IMR-90 (cell line): Measurements from ENCODE around the gene COL8A1. TPM values are rescaled to one million over a fixed set of nuclear protein-coding genes. Genes with fewer than 3 reads are reported as not detected.

ENCODE experiments used
- ATAC-seq: fragments of 200-7000 bp; cut with Tn5 transposase; 2 replicates; pipeline ENCODE4 v1.9.1; 2020; ENCODE audit warnings: low read depth, mild to moderate bottlenecking, moderate library complexity
- BruUV-seq: library from RNA; stranded (reverse); fragments of 400-500 nt; replicated peaks from 2 replicates; lab custom pipeline; 2021; lab: Mats Ljungman, UMichigan
- CTCF ChIA-PET: fragments of 300-600 bp; formaldehyde crosslinking; extraction: SDS; loops from one replicate; lab custom pipeline; 2021; ENCODE audit warnings: antibody characterized with exemption; lab: Yijun Ruan, JAX
- POLR2A ChIA-PET: fragments of 300-600 bp; sonication (Branson Sonifier 250); formaldehyde crosslinking; loops from one replicate; lab custom pipeline; 2022; ENCODE audit warnings: antibody characterized with exemption; ENCODE audit not compliant: unreplicated experiment; lab: Charles Lee
- DNase-seq: peaks from one replicate; pipeline ENCODE4 v3.0.0; 2013
- H2AFZ ChIP-seq: replicated peaks from 2 replicates; pipeline ENCODE3; 2013; ENCODE audit warnings: low read length, mild to moderate bottlenecking; ENCODE audit not compliant: poor library complexity
- H2AK5ac ChIP-seq: 2 replicates; pipeline ENCODE4 v1.6.1; 2013; ENCODE audit warnings: low read depth, low read length, inconsistent platforms
- H2AK9ac ChIP-seq: replicated peaks from 2 replicates; pipeline ENCODE3; 2013; ENCODE audit warnings: mild to moderate bottlenecking, low read depth, low read length, moderate library complexity; ENCODE audit not compliant: poor library complexity
- H2BK120ac ChIP-seq: 2 replicates; pipeline ENCODE4 v1.6.1; 2013; ENCODE audit warnings: low read depth, low read length, inconsistent platforms
- H2BK15ac ChIP-seq: 3 replicates; pipeline ENCODE4 v1.6.1; 2013; ENCODE audit warnings: low read depth, low read length, inconsistent platforms
- H2BK20ac ChIP-seq: 2 replicates; pipeline ENCODE4 v1.6.1; 2013; ENCODE audit warnings: low read depth, mild to moderate bottlenecking, inconsistent platforms, low read length, moderate library complexity
- H2BK5ac ChIP-seq: 2 replicates; pipeline ENCODE4 v1.6.1; 2013; ENCODE audit warnings: mild to moderate bottlenecking, low read depth, low read length, inconsistent platforms; ENCODE audit not compliant: poor library complexity, severe bottlenecking
- H3K14ac ChIP-seq: replicated peaks from 2 replicates; pipeline ENCODE4 v1.6.1; 2013; ENCODE audit warnings: low read depth, low read length, inconsistent platforms
- H3K18ac ChIP-seq: 2 replicates; pipeline ENCODE4 v1.6.1; 2013; ENCODE audit warnings: low read depth, low read length, control low read depth
- H3K23ac ChIP-seq: 2 replicates; pipeline ENCODE4 v1.6.1; 2013; ENCODE audit warnings: low read depth, low read length, inconsistent platforms
- H3K27ac ChIP-seq: 2 replicates; pipeline ENCODE4 v1.5.1; 2013; ENCODE audit warnings: mild to moderate bottlenecking, control low read depth, low read length; ENCODE audit not compliant: insufficient read depth
- H3K27me3 ChIP-seq: 2 replicates; pipeline ENCODE4 v1.6.1; 2013; ENCODE audit warnings: low read length; ENCODE audit not compliant: control insufficient read depth, insufficient read depth
- H3K36me3 ChIP-seq: 2 replicates; pipeline ENCODE4 v1.6.1; 2013; ENCODE audit warnings: low read length, mixed read lengths; ENCODE audit not compliant: control insufficient read depth, insufficient read depth
- H3K4ac ChIP-seq: 2 replicates; pipeline ENCODE4 v1.6.1; 2013; ENCODE audit warnings: low read depth, low read length, inconsistent platforms
- H3K4me1 ChIP-seq: 2 replicates; pipeline ENCODE4 v1.6.1; 2013; ENCODE audit warnings: low read length, mixed read lengths; ENCODE audit not compliant: control insufficient read depth, insufficient read depth
- H3K4me2 ChIP-seq: 2 replicates; pipeline ENCODE4 v1.6.1; 2013; ENCODE audit warnings: low read depth, mild to moderate bottlenecking, control low read depth, low read length, moderate library complexity
- H3K4me3 ChIP-seq: 2 replicates; pipeline ENCODE4 v1.5.1; 2013; ENCODE audit warnings: low read depth, mild to moderate bottlenecking, control low read depth, low read length, moderate library complexity; ENCODE audit not compliant: insufficient read depth
- H3K56ac ChIP-seq: 2 replicates; pipeline ENCODE4 v1.6.1; 2013; ENCODE audit warnings: low read length, inconsistent platforms; ENCODE audit not compliant: insufficient read depth; ENCODE audit errors: extremely low read depth
- H3K79me1 ChIP-seq, 2 experiments: 2 replicates each; pipeline ENCODE4 v1.6.1; 2013; ENCODE audit warnings: low read length in 2 of 2, inconsistent platforms in 1 of 2, low read depth in 1 of 2
- H3K9ac ChIP-seq: 2 replicates; pipeline ENCODE4 v1.6.1; 2013; ENCODE audit warnings: low read depth, low read length, control low read depth
- H3K9me1 ChIP-seq: 2 replicates; pipeline ENCODE4 v1.6.1; 2013; ENCODE audit warnings: low read length, inconsistent platforms; ENCODE audit not compliant: insufficient read depth
- H3K9me3 ChIP-seq: 2 replicates; pipeline ENCODE4 v1.6.1; 2013; ENCODE audit warnings: low read length; ENCODE audit not compliant: control insufficient read depth, insufficient read depth
- H4K20me1 ChIP-seq: 2 replicates; pipeline ENCODE4 v1.6.1; 2013; ENCODE audit warnings: low read length, inconsistent platforms; ENCODE audit not compliant: insufficient read depth
- H4K5ac ChIP-seq: 2 replicates; pipeline ENCODE4 v1.6.1; 2013; ENCODE audit warnings: mild to moderate bottlenecking, low read depth, low read length, control low read depth
- H4K8ac ChIP-seq, 2 experiments: 2 replicates each; pipeline ENCODE4 v1.6.1; 2013; ENCODE audit warnings: low read depth in 2 of 2, low read length in 2 of 2, control low read depth in 1 of 2, inconsistent platforms in 1 of 2
- H4K91ac ChIP-seq: 2 replicates; pipeline ENCODE4 v1.6.1; 2013; ENCODE audit warnings: low read depth, low read length, inconsistent platforms; ENCODE audit not compliant: insufficient read depth
- BHLHE40 ChIP-seq: fragments of 150-350 bp; IDR thresholded peaks from 2 replicates; pipeline ENCODE4 v1.6.1; 2016; ENCODE audit warnings: mild to moderate bottlenecking, low read depth, low read length
- CEBPB ChIP-seq: IDR thresholded peaks from 2 replicates; pipeline ENCODE4 v1.6.1; 2012; ENCODE audit warnings: low read depth, low read length, improper control_type of control experiment
- CHD1 ChIP-seq: IDR thresholded peaks from 2 replicates; pipeline ENCODE4 v1.6.1; 2012; ENCODE audit warnings: low read depth, low read length, improper control_type of control experiment
- CTCF ChIP-seq: conservative IDR thresholded peaks from 2 replicates; pipeline ENCODE4 v1.5.1; 2012; ENCODE audit warnings: mild to moderate bottlenecking, low read depth, low read length, improper control_type of control experiment
- FOS ChIP-seq: fragments of 150-350 bp; IDR thresholded peaks from 2 replicates; pipeline ENCODE4 v1.6.1; 2016; ENCODE audit warnings: low read depth, low read length
- MAFK ChIP-seq: IDR thresholded peaks from 2 replicates; pipeline ENCODE4 v1.6.1; 2012; ENCODE audit warnings: low read depth, low read length, improper control_type of control experiment
- MAZ ChIP-seq: IDR thresholded peaks from 2 replicates; pipeline ENCODE4 v1.6.1; 2012; ENCODE audit warnings: low read depth, mild to moderate bottlenecking, low read length, improper control_type of control experiment, moderate library complexity, borderline replicate concordance
- MXI1 ChIP-seq: IDR thresholded peaks from 2 replicates; pipeline ENCODE4 v1.6.1; 2012; ENCODE audit warnings: low read depth, mild to moderate bottlenecking, low read length, moderate library complexity, borderline replicate concordance
- NFE2L2 ChIP-seq: fragments of 150-350 bp; IDR thresholded peaks from 2 replicates; pipeline ENCODE4 v1.6.1; 2016; ENCODE audit warnings: low read depth, mild to moderate bottlenecking, low read length
- POLR2A ChIP-seq: IDR thresholded peaks from 2 replicates; pipeline ENCODE4 v1.6.1; 2012; ENCODE audit warnings: mild to moderate bottlenecking, low read depth, low read length
- RAD21 ChIP-seq: IDR thresholded peaks from 2 replicates; pipeline ENCODE4 v1.6.1; 2012; ENCODE audit warnings: low read length, improper control_type of control experiment
- RCOR1 ChIP-seq: IDR thresholded peaks from 2 replicates; pipeline ENCODE4 v1.6.1; 2012; ENCODE audit warnings: mild to moderate bottlenecking, low read length, improper control_type of control experiment; ENCODE audit not compliant: insufficient replicate concordance
- RFX5 ChIP-seq: IDR thresholded peaks from 2 replicates; pipeline ENCODE4 v1.8.0; 2012; ENCODE audit warnings: low read depth, mild to moderate bottlenecking, low read length, moderate library complexity
- SMC3 ChIP-seq: fragments of 150-350 bp; IDR thresholded peaks from 2 replicates; pipeline ENCODE4 v1.6.1; 2016; ENCODE audit warnings: low read depth, mild to moderate bottlenecking, antibody characterized with exemption, low read length, moderate library complexity
- WGBS, 2 experiments: methylation state at CpG; one replicate each; pipeline versions ENCODE4 v1.1.5 to v1.1.7; 2013; ENCODE audit warnings: missing lambda C conversion rate in 2 of 2; ENCODE audit not compliant: insufficient read length in 1 of 2; ENCODE audit errors: extremely low coverage in 2 of 2; 5-methylcytosine and 5-hydroxymethylcytosine counted together
- dilution Hi-C: fragments of 300-500 bp; cut with HindIII; formaldehyde crosslinking; loops from one replicate; pipeline ENCODE4 v1.14.3; 2018; ENCODE audit warnings: low sequenced_read_pairs; ENCODE audit not compliant: unreplicated experiment
- in situ Hi-C: fragments of 300-500 bp; cut with MboI; formaldehyde crosslinking; loops from 3 replicates; pipeline ENCODE4 v1.14.3; 2019; ENCODE audit warnings: low sequenced_read_pairs, inconsistent platforms, mixed read lengths
- intact Hi-C: fragments of 100-400 bp; cut with micrococcal nuclease; formaldehyde crosslinking; loops from 2 replicates; pipeline ENCODE4 v1.10.0; 2022
- polyA plus RNA-seq, 3 experiments: library from polyadenylated mRNA; depleted of rRNA; stranded (reverse); fragments of >200 nt; gene quantifications; 2 replicates each; pipeline ENCODE4 v1.2.3, GENCODE V29; 2012; ENCODE audit warnings: low replicate concordance in 1 of 3
- total RNA-seq: library from RNA; depleted of rRNA; stranded (reverse); fragments of >200 nt; gene quantifications from 2 replicates; pipeline ENCODE4 v1.2.3, GENCODE V29; 2012
- TF ChIP-seq, protein P1 (sequence below): fragments of 150-350 bp; IDR thresholded peaks from 2 replicates; pipeline ENCODE4 v1.6.1; 2017; ENCODE audit warnings: mild to moderate bottlenecking, antibody characterized with exemption, low read length, low read depth
- TF ChIP-seq, protein P2 (sequence below): fragments of 150-350 bp; IDR thresholded peaks from 2 replicates; pipeline ENCODE4 v1.6.1; 2016; ENCODE audit warnings: low read depth, mild to moderate bottlenecking, low read length, moderate library complexity, borderline replicate concordance

The COL8A1 gene
- total and polyA plus RNA-seq, 2 of the 4 experiments (the other 2 are of a cell fraction): 119 to 151 TPM

- Histone ChIP-seq H3K18ac (no peak overlapping the region), H4K91ac (no peak overlapping the region), H3K23ac (no peak overlapping the region), H3K79me1 (peaks cover 29 to 57% of the 10 kb centered on the region in 2 experiments), H3K27me3 (no peaks in the 10 kb centered on the region), H4K5ac (no peak overlapping the region), H2AFZ (no peak overlapping the region), H2BK20ac (no peak overlapping the region), H2BK120ac (no peak overlapping the region), H3K27ac (no peak overlapping the region), H3K4me1 (peaks cover 2% of the 10 kb centered on the region; the same call in 1 of the 2 replicates), H4K20me1 (no peaks in the 10 kb centered on the region), H3K9ac (no peak overlapping the region), H4K8ac (no peak overlapping the region), H3K4me2 (no peak overlapping the region), H2AK9ac (no peak overlapping the region), H3K36me3 (no peaks in the 10 kb centered on the region), H3K9me1 (peaks cover 6% of the 10 kb centered on the region; the same call in 1 of the 2 replicates), H2AK5ac (no peak overlapping the region), H3K4me3 (no peak overlapping the region), H2BK5ac (no peak overlapping the region), H3K56ac (no peak overlapping the region), H3K14ac (no peak overlapping the region), H3K4ac (no peak overlapping the region), H3K9me3 (no peaks in the 10 kb centered on the region), H2BK15ac (no peak overlapping the region)
- ChIA-PET CTCF (no interaction called here), POLR2A (no interaction called here)
- WGBS, 2 experiments: no CpG with 5 or more reads among the region's 3 CpGs
- no TSS peak for BruUV-seq
- dilution Hi-C loops (no loop called here), intact Hi-C loops (loop anchor here (10.0 kb wide), 1 partner anchor 548 kb away; no protein-coding TSS in a partner anchor), in situ Hi-C loops (loop anchor here (5.0 to 25.0 kb wide), 3 partner anchors 416 to 901 kb away; no protein-coding TSS in a partner anchor)
- ATAC-seq (no peak), DNase-seq (no peak)
- TF ChIP-seq CTCF (no peak), CHD1 (no peak), RFX5 (no peak), MAFK (no peak), RCOR1 (no peak), SMC3 (no peak), RAD21 (no peak), CEBPB (no peak), MAZ (no peak), MXI1 (no peak), BHLHE40 (no peak), FOS (no peak), NFE2L2 (no peak), POLR2A (no peak)
- TF ChIP-seq, protein P1, sequence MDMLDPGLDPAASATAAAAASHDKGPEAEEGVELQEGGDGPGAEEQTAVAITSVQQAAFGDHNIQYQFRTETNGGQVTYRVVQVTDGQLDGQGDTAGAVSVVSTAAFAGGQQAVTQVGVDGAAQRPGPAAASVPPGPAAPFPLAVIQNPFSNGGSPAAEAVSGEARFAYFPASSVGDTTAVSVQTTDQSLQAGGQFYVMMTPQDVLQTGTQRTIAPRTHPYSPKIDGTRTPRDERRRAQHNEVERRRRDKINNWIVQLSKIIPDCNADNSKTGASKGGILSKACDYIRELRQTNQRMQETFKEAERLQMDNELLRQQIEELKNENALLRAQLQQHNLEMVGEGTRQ: no peak
- TF ChIP-seq, protein P2, sequence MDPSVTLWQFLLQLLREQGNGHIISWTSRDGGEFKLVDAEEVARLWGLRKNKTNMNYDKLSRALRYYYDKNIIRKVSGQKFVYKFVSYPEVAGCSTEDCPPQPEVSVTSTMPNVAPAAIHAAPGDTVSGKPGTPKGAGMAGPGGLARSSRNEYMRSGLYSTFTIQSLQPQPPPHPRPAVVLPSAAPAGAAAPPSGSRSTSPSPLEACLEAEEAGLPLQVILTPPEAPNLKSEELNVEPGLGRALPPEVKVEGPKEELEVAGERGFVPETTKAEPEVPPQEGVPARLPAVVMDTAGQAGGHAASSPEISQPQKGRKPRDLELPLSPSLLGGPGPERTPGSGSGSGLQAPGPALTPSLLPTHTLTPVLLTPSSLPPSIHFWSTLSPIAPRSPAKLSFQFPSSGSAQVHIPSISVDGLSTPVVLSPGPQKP: no peak
Measured at GRCh38 chr3:99836681-99837080, 198.3 kb downstream of the COL8A1 start.
